ENCODE data around the gene UTP20.

Gene UTP20

DNA sequence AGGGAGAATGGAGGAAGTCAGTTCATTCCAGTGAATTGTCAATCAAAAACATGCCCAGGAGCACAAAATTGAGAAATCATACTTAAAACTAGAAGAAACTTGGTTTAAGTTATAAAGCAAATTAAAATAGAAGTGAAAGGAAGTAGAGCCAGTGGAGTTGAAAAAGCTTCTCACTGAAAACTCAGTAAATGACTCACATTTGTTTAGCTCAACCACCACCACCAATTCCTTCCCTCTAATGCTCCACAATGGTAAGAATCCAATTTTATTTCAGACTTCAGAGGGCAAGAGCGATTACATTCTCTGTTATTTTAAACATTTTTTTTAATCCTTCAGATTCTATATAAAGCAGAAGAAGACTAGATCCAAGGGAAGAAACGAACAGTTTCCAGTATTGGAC lies 19.4 kb downstream of the UTP20 start:
- no peak for DNase-seq
- ATAC-seq, result no peak
- Mint-ChIP-seq H3K27ac (no peak overlapping the region), H3K36me3 (ENCODE audit: low read depth) (peaks cover 64% of the 10 kb centered on the region), H3K4me3 (no peak overlapping the region), H3K9me3 (no peaks in the 10 kb centered on the region), H3K27me3 (no peaks in the 10 kb centered on the region), H3K4me1 (no peaks in the 10 kb centered on the region)

DNA sequence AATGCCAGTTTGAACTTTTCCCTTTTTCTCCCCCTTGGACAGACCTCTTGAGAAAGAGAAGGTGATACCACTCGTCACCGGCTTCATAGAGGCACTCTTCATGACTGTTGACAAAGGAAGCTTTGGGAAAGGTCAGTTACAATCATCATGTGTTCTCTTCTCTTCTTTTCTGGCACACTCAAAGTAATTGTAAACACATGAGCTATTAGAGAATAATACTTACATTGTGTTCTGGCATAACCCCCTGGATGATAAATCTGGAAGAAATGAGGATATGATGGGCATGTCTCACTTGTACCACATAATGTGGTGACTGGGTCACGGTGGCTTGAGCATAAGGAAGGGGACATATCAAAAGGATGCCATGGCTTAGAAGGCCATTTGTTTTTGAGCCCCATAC lies 20.0 kb downstream of the UTP20 start:
- H3K36me3 Mint-ChIP-seq (ENCODE audit: low read depth), result peaks cover 65% of the 10 kb centered on the region
- no peaks in the 10 kb centered on the region for H3K4me1 Mint-ChIP-seq
- DNase-seq (no peak), ATAC-seq (no peak)
- H3K27ac Mint-ChIP-seq, result no peak overlapping the region
- no peak overlapping the region for H3K4me3 Mint-ChIP-seq
- H3K27me3 Mint-ChIP-seq, result no peaks in the 10 kb centered on the region
- no peaks in the 10 kb centered on the region for H3K9me3 Mint-ChIP-seq

DNA sequence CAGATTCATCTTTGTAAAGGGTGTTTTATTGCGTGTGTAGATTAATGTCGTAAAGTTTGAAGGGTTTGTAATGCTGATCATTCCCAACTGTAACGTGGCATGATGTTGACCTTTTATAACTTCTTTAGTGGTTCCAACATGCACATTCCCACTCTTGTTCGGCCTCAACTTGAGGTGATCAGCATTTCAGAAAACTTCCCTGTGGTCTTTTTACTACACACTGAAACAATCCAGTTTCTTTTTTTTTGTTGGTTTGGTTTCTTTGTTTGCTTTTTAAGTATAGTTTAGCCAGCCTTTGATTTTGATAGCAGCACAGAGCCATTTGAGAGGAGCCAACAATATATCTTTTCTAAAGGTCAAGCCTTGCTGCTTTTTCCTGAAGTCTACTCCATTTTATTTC lies 22.8 kb downstream of the UTP20 start:
- no peaks in the 10 kb centered on the region for H3K9me3 Mint-ChIP-seq
- ATAC-seq (no peak), DNase-seq (no peak)
- no peak overlapping the region for H3K4me3 Mint-ChIP-seq
- H3K36me3 Mint-ChIP-seq (ENCODE audit: low read depth), result peaks cover 67% of the 10 kb centered on the region
- no peaks in the 10 kb centered on the region for H3K4me1 Mint-ChIP-seq
- H3K27ac Mint-ChIP-seq, result no peak overlapping the region
- no peaks in the 10 kb centered on the region for H3K27me3 Mint-ChIP-seq

DNA sequence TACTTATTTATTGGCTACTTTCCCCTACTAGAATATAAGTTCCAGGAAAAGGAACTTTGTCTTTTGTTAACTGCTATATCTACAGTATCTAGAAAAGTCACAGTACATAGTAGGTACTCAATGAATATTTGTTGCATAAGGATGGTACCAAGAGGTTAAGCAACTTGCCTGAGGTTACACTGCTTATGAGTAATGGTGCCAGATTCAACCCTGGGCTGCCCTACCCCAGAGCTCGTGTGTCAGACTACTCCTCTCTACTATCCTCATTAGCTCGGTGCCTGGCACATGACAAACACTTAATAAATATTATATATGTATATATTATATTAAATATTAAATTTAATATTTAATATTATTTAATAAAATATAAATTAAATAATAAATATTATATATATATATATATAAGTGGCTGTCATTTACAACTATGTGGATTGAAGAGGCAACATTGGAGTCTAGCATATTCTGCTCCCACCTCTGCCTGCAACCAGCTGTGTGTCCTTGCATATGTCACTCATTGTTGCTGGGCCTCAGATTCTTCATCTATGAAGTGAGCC lies 25.4 kb downstream of the UTP20 start:
- H3K4me3 Mint-ChIP-seq, result no peak overlapping the region
- H3K27me3 Mint-ChIP-seq, result no peaks in the 10 kb centered on the region
- no peak for DNase-seq
- ATAC-seq, result no peak
- H3K27ac Mint-ChIP-seq, result no peak overlapping the region
- H3K36me3 Mint-ChIP-seq (ENCODE audit: low read depth), result peaks cover 55% of the 10 kb centered on the region
- no peaks in the 10 kb centered on the region for H3K4me1 Mint-ChIP-seq
- H3K9me3 Mint-ChIP-seq, result no peaks in the 10 kb centered on the region

DNA sequence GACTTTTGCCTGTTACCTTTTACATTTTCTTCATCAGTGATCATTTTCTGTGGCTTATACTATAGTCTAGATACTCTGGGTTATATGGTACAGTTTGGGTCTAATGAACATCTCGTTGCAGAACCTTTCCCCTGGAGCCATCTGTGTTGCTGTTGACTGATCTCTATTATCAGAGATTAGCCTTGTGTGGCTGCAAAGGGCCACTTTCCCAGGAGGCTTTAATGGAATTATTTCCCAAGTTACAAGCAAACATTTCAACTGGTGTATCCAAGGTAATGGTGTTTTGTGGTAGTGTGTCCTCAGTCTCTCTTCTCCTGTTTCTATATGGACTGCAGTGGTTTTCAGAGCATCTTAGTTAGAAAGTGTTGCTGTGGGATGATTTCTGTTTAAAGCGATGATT lies 25.9 kb downstream of the UTP20 start:
- Mint-ChIP-seq H3K36me3 (ENCODE audit: low read depth) (peaks cover 58% of the 10 kb centered on the region), H3K4me1 (no peaks in the 10 kb centered on the region), H3K27ac (no peak overlapping the region), H3K9me3 (no peaks in the 10 kb centered on the region), H3K27me3 (no peaks in the 10 kb centered on the region), H3K4me3 (no peak overlapping the region)
- DNase-seq (no peak), ATAC-seq (no peak)

DNA sequence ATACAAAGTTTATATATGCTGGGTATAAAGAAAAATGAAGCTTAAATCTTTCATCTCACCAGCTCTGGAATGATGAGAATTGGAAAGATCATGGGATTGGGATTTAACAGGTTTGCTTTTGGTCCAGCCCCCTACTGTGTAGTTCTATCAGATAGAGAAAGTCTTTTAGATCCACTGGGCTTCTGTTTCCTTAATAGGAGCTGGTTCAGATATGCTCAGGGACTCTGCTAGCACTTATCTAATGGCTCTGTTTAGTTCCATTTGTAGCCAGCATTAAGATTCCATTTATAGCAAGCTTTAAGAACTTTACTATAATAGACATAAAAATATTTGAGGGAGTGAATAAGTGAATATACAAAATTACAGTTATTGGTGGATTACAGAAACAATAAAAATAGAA lies 42.6 kb downstream of the UTP20 start:
- H3K36me3 Mint-ChIP-seq (ENCODE audit: low read depth), result peaks cover 46% of the 10 kb centered on the region
- no peak overlapping the region for H3K27ac Mint-ChIP-seq
- ATAC-seq (no peak), DNase-seq (no peak)
- H3K9me3 Mint-ChIP-seq, result no peaks in the 10 kb centered on the region
- no peak overlapping the region for H3K4me3 Mint-ChIP-seq
- no peaks in the 10 kb centered on the region for H3K4me1 Mint-ChIP-seq
- no peaks in the 10 kb centered on the region for H3K27me3 Mint-ChIP-seq

DNA sequence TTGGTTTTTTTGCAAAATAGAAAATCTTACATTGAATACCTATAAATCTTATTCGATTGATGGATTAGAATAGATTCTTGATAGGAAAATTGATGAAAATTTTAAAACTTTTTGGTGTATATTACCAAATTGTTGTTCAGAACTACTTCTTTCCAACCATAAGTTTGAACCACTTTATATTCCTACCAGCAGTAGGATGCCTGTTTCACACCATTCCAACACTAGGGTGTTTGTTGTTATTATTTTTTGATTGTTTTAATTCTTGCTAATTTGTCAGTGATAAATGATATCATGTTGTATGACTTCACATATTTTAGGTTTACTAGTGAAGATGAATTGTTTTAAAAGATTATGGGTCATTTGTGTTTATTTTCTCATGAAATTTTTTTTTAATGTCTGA lies 43.4 kb downstream of the UTP20 start:
- H3K4me3 Mint-ChIP-seq, result no peak overlapping the region
- ATAC-seq (no peak), DNase-seq (no peak)
- H3K27me3 Mint-ChIP-seq, result no peaks in the 10 kb centered on the region
- peaks cover 47% of the 10 kb centered on the region for H3K36me3 Mint-ChIP-seq (ENCODE audit: low read depth)
- no peak overlapping the region for H3K27ac Mint-ChIP-seq
- H3K4me1 Mint-ChIP-seq, result no peaks in the 10 kb centered on the region
- H3K9me3 Mint-ChIP-seq, result no peaks in the 10 kb centered on the region

DNA sequence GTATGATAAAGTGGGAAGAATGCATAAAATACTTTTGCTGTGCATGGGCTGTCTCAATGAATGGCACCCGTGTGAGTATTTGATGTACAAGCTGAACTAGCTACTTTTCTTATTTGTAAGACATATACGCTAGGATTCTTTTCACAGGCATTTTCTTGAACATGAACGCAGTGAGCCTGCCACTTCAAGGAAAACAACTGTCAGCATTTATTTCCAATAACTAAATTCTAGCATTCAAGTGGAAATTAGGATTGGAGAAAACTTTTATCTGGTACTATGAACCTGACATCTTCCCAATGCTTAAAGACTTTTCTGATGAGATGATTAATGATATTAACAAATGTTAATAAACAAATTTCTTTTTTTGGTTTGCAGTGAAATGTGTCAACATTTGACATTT lies 45.7 kb downstream of the UTP20 start:
- H3K27ac Mint-ChIP-seq, result no peak overlapping the region
- no peaks in the 10 kb centered on the region for H3K27me3 Mint-ChIP-seq
- no peak for DNase-seq
- no peak for ATAC-seq
- H3K4me1 Mint-ChIP-seq, result no peaks in the 10 kb centered on the region
- no peak overlapping the region for H3K4me3 Mint-ChIP-seq
- peaks cover 51% of the 10 kb centered on the region for H3K36me3 Mint-ChIP-seq (ENCODE audit: low read depth)
- no peaks in the 10 kb centered on the region for H3K9me3 Mint-ChIP-seq

DNA sequence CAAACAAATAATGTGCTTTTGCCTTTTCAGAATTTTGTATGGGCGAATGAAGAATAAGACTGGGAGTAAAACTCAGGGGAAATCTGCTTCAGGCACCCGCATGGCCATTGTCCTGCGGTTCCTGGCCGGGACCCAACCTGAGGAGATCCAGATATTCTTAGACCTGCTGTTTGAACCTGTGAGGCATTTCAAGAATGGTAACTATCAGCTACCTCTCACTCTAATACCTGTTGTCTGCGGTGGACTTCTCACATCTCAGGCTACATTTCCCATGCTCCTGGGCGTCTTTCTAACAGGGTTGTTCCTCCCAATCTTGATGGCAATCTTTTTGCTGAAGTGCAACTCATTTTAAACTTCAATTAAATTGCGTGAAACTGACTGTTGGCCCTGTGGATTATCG lies 47.1 kb downstream of the UTP20 start:
- no peak for ATAC-seq
- H3K9me3 Mint-ChIP-seq, result no peaks in the 10 kb centered on the region
- no peak overlapping the region for H3K4me3 Mint-ChIP-seq
- no peaks in the 10 kb centered on the region for H3K27me3 Mint-ChIP-seq
- no peak for DNase-seq
- peaks cover 63% of the 10 kb centered on the region for H3K36me3 Mint-ChIP-seq (ENCODE audit: low read depth)
- H3K27ac Mint-ChIP-seq, result no peak overlapping the region
- no peaks in the 10 kb centered on the region for H3K4me1 Mint-ChIP-seq

DNA sequence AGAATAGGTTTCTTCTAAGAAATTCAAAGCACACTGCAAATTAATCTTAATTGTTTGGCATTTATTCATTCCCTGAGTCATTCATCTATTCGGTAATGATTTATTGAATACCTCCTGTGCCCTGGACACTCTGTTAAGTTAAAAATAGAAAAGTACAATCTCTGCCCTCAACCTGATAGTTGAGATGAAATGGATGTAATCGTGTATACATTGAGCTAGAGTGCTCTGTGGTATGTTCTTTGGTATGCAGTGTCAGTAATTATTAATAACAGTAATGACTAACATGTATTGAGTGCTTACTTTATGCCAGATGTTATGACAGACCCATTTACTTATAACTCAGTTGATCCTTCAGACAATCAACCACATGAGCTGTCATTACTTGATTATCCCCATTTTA lies 47.6 kb downstream of the UTP20 start:
- Mint-ChIP-seq H3K9me3 (no peaks in the 10 kb centered on the region), H3K27ac (no peak overlapping the region), H3K27me3 (no peaks in the 10 kb centered on the region), H3K4me1 (no peaks in the 10 kb centered on the region), H3K36me3 (ENCODE audit: low read depth) (peaks cover 67% of the 10 kb centered on the region), H3K4me3 (no peak overlapping the region)
- ATAC-seq, result no peak
- DNase-seq, result no peak

DNA sequence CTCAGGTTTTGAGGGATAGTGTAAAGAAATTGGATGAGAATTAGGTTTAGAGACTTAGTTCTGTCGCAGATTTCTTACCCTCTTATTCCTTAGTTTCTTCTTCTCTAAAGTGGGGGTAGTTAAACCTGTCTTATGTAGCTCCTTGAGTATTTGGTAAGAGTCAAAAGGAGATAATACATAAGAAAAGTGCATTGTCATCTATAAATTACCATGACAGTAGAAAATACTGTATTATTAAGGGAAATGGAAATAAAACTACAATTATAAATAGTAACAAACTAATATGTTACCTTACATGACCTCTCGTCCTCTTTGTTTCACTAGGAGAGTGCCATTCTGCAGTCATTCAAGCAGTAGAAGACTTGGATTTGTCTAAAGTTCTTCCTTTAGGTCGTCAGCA lies 49.0 kb downstream of the UTP20 start:
- DNase-seq (no peak), ATAC-seq (no peak)
- Mint-ChIP-seq H3K9me3 (no peaks in the 10 kb centered on the region), H3K27ac (no peak overlapping the region), H3K36me3 (ENCODE audit: low read depth) (peaks cover 69% of the 10 kb centered on the region), H3K4me1 (no peaks in the 10 kb centered on the region), H3K4me3 (no peak overlapping the region), H3K27me3 (no peaks in the 10 kb centered on the region)

DNA sequence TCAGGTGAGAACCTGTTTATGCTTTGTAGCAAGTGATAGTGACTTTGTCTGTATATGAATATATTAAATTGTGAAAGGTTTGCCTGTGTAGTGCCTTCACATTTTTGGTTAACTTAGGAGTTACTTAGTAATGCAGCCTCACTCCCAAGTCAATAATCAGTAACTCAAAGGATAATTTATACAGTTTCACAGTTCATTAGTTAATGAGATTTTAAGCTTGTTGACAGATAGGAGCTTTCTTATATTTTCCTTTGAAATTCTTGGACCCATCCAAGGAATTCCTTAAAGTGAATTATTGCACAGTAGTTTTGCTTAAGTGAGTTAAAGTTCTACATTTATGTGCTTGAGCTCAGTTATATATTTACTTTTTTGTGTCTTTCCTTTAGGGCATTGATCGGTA lies 50.7 kb downstream of the UTP20 start:
- H3K4me1 Mint-ChIP-seq, result no peaks in the 10 kb centered on the region
- no peak for ATAC-seq
- H3K9me3 Mint-ChIP-seq, result no peaks in the 10 kb centered on the region
- H3K27me3 Mint-ChIP-seq, result no peaks in the 10 kb centered on the region
- no peak overlapping the region for H3K27ac Mint-ChIP-seq
- DNase-seq, result no peak
- H3K4me3 Mint-ChIP-seq, result no peak overlapping the region
- peaks cover 70% of the 10 kb centered on the region for H3K36me3 Mint-ChIP-seq (ENCODE audit: low read depth)

DNA sequence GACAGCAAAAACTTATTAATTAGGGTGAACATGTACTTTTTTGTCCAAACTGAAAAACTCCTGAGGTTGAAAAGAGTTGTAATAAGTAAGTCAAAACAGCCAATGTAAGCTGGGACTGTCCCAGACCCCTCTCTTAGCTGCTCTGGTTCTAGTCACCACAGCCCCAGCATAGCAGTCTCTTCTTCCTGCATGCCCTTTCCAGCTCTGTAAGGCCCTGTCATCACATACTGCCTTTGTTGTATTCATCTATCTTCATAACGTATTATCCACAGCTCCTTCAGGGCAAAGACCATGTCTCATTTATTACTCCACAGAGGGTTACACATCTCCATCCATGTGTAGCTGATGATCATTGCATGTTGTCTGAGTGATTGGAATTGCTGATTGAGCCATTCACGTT lies 56.5 kb downstream of the UTP20 start:
- no peaks in the 10 kb centered on the region for H3K4me1 Mint-ChIP-seq
- no peaks in the 10 kb centered on the region for H3K27me3 Mint-ChIP-seq
- ATAC-seq (no peak), DNase-seq (no peak)
- peaks cover 57% of the 10 kb centered on the region for H3K36me3 Mint-ChIP-seq (ENCODE audit: low read depth)
- H3K9me3 Mint-ChIP-seq, result no peaks in the 10 kb centered on the region
- no peak overlapping the region for H3K4me3 Mint-ChIP-seq
- H3K27ac Mint-ChIP-seq, result no peak overlapping the region

DNA sequence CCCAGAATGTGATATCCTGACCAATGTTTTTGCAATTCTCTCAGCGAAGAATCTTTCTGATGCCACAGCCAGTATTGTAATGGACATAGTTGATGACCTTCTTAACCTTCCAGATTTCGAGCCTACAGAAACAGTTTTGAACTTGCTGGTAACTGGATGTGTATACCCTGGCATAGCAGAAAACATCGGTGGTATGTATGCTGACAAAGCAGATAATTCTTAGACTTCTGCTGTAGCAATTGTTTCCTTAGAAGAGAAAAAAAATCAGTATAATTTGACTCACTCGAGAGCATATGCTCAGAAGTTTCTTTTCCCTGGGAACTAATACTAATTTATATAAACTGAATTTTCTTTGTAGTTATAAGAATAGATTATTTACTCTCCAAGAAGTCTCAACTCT lies 58.2 kb downstream of the UTP20 start:
- no peaks in the 10 kb centered on the region for H3K27me3 Mint-ChIP-seq
- DNase-seq (no peak), ATAC-seq (no peak)
- H3K4me3 Mint-ChIP-seq, result no peak overlapping the region
- H3K4me1 Mint-ChIP-seq, result no peaks in the 10 kb centered on the region
- H3K27ac Mint-ChIP-seq, result no peak overlapping the region
- no peaks in the 10 kb centered on the region for H3K9me3 Mint-ChIP-seq
- peaks cover 50% of the 10 kb centered on the region for H3K36me3 Mint-ChIP-seq (ENCODE audit: low read depth)

DNA sequence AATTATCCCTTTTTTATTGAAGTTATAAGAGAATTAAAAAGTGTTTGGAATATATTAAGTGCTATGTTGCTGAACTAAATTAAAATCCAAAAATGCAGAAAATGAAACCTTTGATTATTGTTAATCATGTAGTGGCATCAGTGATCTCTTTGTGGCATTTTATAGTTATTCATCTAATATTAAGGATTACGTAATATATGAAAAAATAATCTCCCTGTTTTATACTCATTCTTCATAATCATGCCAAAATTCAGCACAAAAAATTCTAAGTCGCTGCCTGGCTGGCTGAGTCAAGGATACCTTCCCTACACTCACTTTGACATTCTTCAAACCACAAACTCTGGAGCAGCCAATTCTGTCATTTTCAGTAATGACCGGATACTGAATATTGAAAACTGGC lies 64.0 kb downstream of the UTP20 start:
- no peak overlapping the region for H3K4me3 Mint-ChIP-seq
- no peak overlapping the region for H3K27ac Mint-ChIP-seq
- ATAC-seq, result no peak
- no peak for DNase-seq
- no peaks in the 10 kb centered on the region for H3K27me3 Mint-ChIP-seq
- H3K4me1 Mint-ChIP-seq, result no peaks in the 10 kb centered on the region
- H3K36me3 Mint-ChIP-seq (ENCODE audit: low read depth), result peaks cover 71% of the 10 kb centered on the region
- H3K9me3 Mint-ChIP-seq, result no peaks in the 10 kb centered on the region

DNA sequence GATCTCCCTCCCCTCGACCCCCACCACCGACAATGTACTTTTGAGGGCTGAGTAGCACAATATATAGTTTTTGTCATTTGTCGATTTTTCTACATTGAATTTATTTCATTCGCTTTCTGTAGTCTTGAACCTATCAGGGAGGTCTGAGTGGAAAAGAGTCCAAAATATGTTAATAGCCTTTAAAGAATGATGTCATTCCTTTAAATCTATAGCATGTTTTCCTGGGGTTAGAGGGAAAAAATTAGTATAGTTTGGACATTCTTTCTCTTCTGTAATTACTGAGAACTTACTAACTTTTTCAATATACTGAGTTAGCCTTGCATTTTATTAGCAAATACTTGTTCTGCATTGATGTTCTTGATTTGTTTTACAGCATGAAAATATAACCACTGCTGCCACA lies 71.8 kb downstream of the UTP20 start:
- Mint-ChIP-seq H3K4me3 (no peak overlapping the region), H3K9me3 (no peaks in the 10 kb centered on the region), H3K27me3 (no peaks in the 10 kb centered on the region), H3K27ac (no peak overlapping the region), H3K4me1 (no peaks in the 10 kb centered on the region), H3K36me3 (ENCODE audit: low read depth) (peaks cover 73% of the 10 kb centered on the region)
- DNase-seq, result no peak
- ATAC-seq, result no peak

All from activated naive CD8-positive, alpha-beta T cell treated with anti-CD3 and anti-CD28 coated beads, Interleukin-2, amount 50 U/mL, for 24 hours (primary cell).